Activated CD8-positive, alpha-beta memory T cell treated with anti-CD3 and anti-CD28 coated beads, Interleukin-2, amount 50 U/mL, for 4 hours (primary cell): ENCODE data around the gene IL1F10.
"Not testable (repeated sequence)": the region's sequence is repeated elsewhere in the genome, so short reads cannot be mapped to it uniquely, and the experiment has no call there.

Experiments used
- DNase-seq: peaks from one replicate; pipeline ENCODE4 v3.0.0-alpha.2; 2020

The IL1F10 gene

DNA sequence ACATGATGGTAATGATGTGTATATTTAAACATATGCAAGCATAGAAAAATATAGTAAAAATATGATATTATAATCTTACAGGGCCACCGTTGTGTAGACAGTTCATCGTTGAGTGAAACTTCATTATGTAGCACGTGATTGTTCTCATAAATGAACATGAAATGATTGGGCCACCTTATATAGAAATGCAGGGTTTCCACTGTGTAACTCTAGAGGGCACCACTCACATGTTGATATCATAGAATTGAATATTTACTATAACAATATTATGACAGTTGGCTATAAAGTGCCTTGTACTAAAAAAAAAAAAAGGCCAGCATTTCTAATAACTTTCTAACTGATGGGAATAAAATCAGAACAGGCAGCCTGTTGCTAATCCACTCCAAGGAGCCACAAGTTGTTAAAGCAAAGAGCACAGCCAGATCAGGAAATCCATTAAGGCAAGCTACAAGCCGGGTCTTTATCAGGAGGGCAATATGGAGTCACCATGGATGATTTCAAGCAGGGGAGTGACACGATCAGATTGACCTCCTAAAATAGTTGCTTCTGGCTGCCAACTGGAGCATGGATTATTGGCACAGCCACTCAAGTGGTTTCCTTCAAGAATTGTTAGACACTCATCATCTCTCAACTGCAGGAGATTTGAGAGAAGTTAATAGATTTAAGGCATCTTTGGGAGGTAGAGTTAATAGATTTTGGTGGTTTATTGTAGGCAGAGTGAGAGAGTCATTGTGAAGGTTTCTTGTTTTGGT, 16.7 kb downstream of the IL1F10 start:
- no peak for DNase-seq

DNA sequence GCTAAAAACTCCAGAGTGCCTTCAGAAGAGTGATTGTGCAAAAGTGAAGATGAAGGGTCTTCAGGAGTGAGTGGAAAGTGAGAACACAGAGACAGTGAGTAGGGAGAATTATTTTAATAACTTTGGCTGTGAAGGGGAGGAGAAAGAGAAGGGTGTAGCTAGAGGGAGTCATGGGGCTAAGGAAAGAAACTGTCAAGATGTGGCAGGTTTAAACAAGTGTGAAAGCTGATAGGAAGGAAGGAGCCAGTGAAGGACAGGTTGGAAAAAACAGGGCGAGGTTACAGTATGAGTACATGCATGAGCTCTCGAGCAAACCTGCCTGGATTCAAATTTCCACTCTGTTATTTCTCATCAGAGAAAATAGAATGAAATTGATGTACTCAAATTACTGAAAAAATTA, 17.8 kb downstream of the IL1F10 start:
- DNase-seq = no peak

DNA sequence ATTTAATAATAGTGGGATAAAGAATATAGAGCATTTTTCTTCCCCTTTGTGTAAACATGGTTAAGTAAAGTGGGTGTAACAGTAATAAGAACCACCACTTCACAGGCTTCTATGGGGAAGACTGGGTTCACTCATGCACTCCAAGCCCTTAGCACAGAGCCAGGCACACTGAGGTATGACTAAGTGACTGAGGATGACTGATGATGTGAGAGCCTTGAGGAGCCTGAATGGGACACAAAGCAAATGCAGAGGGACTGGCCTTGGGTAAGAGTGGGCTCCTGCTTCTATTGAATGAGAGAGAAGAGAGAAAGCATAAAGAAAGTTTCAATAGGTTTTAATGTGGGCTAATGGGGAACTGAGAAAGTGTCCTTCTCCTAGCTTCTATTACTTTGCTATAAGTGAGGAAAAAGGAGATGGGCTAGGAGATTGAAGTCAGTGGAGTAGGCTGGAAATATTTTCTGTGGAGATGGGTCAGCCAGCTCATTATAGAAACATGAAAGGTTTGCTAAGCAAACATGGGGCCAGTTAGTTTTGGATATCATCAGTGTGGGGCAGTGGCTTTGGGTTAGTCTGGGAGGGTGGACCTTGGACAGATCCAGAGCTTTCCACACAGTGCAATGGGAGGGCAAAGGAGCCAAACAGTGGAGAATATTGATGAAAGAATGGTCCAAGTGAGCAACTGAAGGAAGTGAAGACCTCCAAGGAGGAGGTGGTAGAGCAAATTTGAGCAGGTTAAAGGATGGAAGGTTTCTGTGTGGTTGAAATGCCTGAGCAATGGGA, 20.6 kb downstream of the IL1F10 start:
- no peak for DNase-seq

- no peak for DNase-seq
These were observed 22.1 kb downstream of the IL1F10 start for GRCh38 chr2:113089916-113090315.

DNA sequence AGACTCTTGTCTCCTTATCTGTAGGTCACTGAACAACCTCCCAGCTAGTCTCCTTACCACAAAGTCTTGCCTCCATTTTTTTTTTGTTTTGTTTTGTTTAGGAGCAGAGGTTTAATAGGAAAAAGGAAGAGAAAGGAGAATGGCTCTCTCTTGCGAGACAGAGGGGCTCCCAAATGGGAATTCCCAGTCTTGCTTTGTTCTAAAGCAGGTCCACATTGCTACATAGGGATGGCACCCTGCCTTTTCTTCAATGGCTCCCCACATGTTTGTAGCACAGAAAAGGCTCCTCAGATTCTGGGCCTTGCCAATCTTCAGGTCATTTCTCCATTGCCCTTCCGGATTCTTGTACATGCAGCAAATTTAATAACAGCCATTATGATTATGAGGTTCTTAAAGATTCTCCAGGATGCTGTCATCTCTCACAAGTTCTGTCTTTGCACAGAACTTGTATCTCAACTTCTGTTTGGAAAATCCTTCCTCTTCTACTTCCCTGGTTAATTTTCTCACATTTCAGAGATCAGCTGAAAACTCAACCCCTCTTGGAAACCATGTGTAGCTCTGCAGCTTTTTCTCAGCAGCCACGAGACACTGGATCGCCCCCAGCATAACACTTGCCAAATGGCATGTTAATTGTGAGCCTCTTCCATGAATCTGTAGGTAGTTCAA, 23.6 kb downstream of the IL1F10 start:
- DNase-seq = no peak

DNA sequence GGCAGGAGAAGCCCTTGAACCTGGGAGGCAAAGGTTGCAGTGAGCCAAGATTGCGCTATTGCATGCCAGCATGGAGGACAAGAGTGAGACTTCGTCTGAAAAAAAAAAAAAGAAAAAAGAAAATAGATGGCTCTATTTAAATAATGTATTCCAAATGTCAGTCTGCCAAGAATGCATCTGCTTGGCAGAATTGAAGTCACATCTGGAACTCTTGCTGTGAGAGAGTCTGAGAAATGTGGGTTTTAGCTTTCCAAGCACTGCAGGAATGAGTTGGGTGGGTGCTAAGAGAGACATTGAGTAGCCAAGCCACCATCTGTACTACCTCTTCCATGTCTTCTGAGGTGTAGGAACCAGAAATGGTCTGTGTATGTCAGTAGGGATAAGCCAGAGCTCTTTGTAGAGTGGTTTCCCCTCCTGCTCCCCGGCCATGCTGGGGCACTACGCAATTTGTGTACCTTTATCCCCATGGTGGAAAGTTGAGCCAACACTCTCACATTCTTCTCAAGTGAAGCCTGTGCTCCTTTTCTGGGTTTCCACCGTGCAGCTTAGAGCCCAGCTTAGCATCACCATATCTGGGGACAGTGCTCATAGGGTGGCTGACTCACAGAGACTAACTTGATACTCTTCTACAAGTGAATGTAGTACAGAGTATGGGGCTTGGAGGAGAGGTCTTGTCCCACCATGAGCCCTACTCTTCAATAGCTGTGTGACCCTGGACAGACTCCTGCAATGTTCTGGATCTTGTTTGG, 25.3 kb downstream of the IL1F10 start:
- no peak for DNase-seq

DNA sequence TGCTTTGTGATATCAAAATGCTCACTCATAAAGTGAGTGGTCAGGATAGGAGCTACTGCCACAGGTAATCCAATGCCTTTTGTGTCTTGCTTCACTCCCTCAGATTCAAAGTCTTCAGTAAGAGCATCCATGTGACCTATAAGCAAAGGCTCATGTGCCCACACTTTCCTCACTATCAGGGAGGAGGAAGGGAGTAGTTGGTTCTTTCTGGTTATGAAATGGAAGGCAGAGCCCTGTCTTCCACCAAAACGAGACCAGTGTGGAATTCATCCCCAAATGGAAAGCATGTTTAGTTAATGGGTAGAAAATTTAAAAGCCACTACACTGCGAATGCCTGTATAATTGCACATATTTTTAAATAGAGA, 25.8 kb downstream of the IL1F10 start:
- DNase-seq = no peak

DNA sequence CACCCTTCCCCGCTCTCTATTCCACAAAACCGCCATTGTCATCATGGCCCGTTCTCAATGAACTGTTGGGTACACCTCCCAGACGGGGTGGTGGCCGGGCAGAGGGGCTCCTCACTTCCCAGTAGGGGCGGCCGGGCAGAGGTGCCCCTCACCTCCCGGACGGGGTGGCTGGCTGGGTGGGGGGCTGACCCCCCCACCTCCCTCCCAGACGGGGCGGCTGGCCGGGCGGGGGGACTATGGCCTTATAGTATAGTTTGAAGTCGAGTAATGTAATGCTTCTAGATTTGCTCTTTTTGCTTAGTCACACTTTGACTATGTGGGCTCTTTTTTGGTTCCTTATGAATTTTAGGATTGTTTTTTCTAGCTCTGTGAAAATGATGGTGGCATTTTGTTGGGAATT, 28.5 kb downstream of the IL1F10 start:
- DNase-seq = not testable (repeated sequence)

DNA sequence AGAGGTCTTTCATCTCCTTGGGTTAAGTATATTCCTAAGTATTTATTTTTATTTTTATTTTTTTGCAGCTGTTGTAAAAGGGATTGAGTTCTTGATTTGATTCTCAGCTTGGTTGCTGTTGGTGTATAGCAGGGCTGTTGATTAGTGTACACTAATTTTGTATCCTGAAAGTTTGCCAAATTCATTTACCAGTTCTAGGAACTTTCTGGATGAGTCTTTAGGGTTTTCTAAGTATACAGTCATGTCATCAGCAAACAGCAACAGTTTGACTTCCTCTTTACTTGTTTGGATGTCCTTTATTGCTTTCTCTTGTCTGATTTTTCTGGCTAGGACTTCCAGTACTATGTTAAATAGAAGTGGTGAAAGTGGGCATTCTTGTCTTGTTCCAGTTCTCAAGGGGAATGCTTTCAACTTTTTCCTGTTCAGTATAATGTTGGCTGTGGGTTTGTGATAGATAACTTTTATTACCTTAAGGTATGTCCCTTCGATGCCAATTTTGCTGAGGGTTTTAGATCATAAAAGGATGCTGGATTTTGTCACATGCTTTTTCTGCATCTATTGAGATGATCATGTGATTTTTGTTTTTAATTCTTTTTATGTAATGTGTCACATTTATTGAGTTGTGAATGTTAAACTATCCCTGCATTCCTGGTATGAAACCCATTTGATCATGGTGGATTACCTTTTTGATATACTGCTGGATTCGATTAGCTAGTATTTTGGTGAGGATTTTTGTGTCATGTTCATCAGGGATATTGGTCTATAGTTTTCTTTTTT, 29.3 kb downstream of the IL1F10 start:
- not testable (repeated sequence) for DNase-seq

DNA sequence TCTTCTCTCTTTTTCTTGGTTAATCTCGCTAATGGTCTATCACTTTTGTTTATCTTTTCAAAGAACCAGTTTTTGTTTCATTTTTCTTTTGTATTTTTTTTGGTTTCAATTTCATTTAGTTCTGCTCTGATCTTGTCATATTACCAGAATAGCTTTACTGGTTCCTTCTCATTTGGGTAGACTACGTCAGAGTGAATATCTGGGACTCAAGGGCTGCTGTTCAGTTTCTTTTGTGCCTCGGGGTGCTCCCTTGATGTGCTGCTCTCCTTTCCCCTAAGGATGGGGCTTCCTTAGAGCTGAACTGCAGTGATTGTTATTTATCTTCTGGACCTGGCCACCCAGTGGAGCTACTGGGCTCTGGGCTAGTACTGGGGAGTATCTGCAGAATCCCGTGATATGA, 30.3 kb downstream of the IL1F10 start:
- no peak for DNase-seq

- DNase-seq = no peak
These were observed 30.8 kb downstream of the IL1F10 start for GRCh38 chr2:113098532-113098931.

DNA sequence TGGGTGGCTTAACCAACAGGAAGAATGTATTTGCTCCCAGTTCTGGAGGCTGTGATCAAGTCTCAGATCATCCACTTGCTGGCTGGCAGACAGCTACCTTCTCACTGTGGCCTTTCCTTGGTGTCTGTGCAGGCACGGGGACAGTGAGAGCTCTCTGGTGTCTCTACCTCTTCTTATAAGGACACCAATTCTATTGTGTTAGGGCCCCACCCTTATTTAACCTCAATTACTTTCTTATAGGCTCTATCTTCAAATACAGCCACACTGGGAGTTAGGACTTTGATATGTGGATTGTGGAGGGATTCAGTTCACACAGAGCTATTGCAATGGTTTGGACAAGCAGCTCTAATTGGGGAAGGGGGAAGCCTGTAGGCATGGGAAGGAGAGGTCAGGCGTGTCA, 34.4 kb downstream of the IL1F10 start:
- DNase-seq = no peak

GRCh38 chr2:113103277-113103676, 35.5 kb downstream of the IL1F10 start:
- no peak for DNase-seq

GRCh38 chr2:113104054-113104611, 36.4 kb downstream of the IL1F10 start:
- no peak for DNase-seq

DNA sequence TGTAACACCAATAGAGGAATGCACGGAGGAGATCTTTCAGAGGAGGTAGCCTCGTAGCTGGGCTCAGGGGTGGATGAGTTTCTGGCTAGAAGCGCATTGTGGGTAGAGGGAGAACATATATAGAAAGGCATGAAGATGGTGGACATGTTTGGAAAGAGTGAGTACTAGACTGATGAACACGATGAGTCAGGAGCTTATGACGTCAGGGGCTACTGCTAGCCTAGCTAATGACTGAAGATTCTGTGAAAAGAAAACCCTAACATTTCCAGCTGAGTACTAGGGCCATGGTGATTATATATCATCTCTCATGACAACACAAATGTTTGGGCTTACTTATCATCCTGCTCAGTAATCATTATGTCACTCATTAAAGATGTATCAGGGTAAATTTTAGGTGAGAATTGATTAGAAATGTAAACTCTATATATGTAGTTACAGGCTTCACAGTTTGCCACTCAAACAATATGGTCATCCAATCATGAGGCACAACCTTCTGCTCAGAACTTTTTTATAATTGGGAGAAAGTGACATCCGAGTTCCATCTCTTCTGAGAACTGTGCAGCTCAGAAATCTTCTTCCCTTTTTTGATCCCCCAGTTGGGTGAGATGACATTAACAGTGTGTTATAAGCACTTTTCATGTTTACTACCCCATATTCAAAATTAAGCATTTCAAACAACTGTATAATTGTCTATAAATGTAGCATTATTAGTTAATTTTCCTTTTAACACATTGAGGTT, 37.4 kb downstream of the IL1F10 start:
- DNase-seq = peak; percentile 25

DNA sequence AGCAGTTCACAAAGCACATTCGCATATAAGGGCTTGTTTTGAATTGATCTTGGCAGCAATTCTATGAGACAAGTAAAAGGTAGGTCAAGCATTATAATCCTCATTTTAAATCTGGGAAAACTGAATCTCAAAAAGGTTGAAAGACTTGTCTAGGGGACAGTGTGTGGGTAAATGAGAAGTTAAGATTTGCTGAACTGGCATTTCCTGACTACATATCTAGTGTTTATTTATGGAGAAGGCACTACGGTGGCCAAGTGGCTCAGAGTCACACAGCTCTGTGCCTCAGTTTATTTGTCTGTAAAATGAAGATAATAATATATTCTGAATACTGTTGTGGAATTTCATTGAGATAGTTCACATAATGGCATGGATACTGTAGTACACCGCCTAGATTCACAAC, 43.4 kb downstream of the IL1F10 start:
- DNase-seq = no peak

- no peak for DNase-seq
These were observed 44.1 kb downstream of the IL1F10 start for GRCh38 chr2:113111823-113112287.

- no peak for DNase-seq
These were observed 44.7 kb downstream of the IL1F10 start for GRCh38 chr2:113112441-113112840.

DNA sequence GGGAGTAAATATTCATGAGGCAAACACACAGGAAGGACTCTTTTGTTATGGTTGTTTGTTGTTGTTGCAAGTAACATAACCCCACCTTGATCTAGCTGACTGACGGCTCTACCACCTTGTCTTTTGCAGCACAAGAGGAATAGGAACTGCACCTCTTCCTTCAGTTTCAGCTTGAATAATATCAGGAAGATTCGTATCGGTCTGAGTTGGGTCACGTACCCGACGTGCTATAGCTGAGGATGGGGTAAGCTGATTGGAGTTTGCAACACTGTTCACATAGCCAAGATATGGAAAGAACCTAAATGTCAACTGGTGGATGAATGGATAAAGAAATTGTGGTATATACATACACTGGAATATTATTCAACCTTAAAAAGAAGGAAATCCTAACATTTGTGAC, 45.1 kb downstream of the IL1F10 start:
- no peak for DNase-seq

GRCh38 chr2:113113807-113114206, 46.0 kb downstream of the IL1F10 start:
- DNase-seq = no peak
